Fibroblast of lung (primary cell): ENCODE data around the gene SLC41A1. TPM values are rescaled to one million over a fixed set of nuclear protein-coding genes. Genes with fewer than 3 reads are reported as not detected.

Experiments used
- DNase-seq, 2 donors: peaks; one replicate each; pipeline versions ENCODE4 v3.0.0 to v3.0.0-alpha.2; 2010; ENCODE audit warnings: low read depth in 2 of 2
- H2AFZ ChIP-seq: 2 replicates; pipeline ENCODE4 v1.5.1; 2012; ENCODE audit warnings: low read length, control low read depth, inconsistent platforms
- H3K27ac ChIP-seq: 2 replicates; pipeline ENCODE4 v1.5.1; 2011; ENCODE audit warnings: low read length, control low read depth; ENCODE audit not compliant: insufficient read depth
- H3K27me3 ChIP-seq: 2 replicates; pipeline ENCODE4 v1.5.1; 2011; ENCODE audit warnings: mild to moderate bottlenecking, low read length; ENCODE audit not compliant: control insufficient read depth, insufficient read depth
- H3K36me3 ChIP-seq: 2 replicates; pipeline ENCODE4 v1.5.1; 2011; ENCODE audit warnings: low read length; ENCODE audit not compliant: control insufficient read depth, insufficient read depth
- H3K4me1 ChIP-seq: 2 replicates; pipeline ENCODE4 v1.5.1; 2011; ENCODE audit warnings: low read length; ENCODE audit not compliant: control insufficient read depth, insufficient read depth; ENCODE audit errors: extremely low read depth
- H3K4me2 ChIP-seq: 2 replicates; pipeline ENCODE4 v1.5.1; 2011; ENCODE audit warnings: low read length, control low read depth; ENCODE audit not compliant: insufficient read depth; ENCODE audit errors: extremely low read depth
- H3K4me3 ChIP-seq, 4 experiments: fragments of 200-600 bp in 1 of 4; sonication (generic) in 1 of 4; replicated peaks in 1 of 4; 2 replicates each; pipeline ENCODE4 v1.5.1; 2011 to 2016; ENCODE audit warnings: low read length in 4 of 4, low read depth in 3 of 4, mild to moderate bottlenecking in 3 of 4, control low read depth in 2 of 4, inconsistent platforms in 1 of 4, mixed read lengths in 1 of 4; ENCODE audit not compliant: insufficient read depth in 1 of 4; ENCODE audit errors: control extremely low read depth in 1 of 4
- H3K79me2 ChIP-seq: 2 replicates; pipeline ENCODE4 v1.5.1; 2012; ENCODE audit warnings: mild to moderate bottlenecking, low read length, inconsistent platforms; ENCODE audit not compliant: control insufficient read depth, insufficient read depth
- H3K9ac ChIP-seq: 2 replicates; pipeline ENCODE4 v1.5.1; 2011; ENCODE audit warnings: mild to moderate bottlenecking, low read length, control low read depth; ENCODE audit not compliant: insufficient read depth
- H3K9me3 ChIP-seq: 2 replicates; pipeline ENCODE4 v1.5.1; 2012; ENCODE audit warnings: low read depth, low read length; ENCODE audit not compliant: control insufficient read depth, insufficient read depth
- H4K20me1 ChIP-seq: 2 replicates; pipeline ENCODE4 v1.5.1; 2011; ENCODE audit warnings: low read length; ENCODE audit not compliant: control insufficient read depth, insufficient read depth; ENCODE audit errors: extremely low read depth
- EZH2 ChIP-seq: IDR thresholded peaks from 2 replicates; pipeline ENCODE4 v1.5.1; 2012; ENCODE audit warnings: low read length, control low read depth, mild to moderate bottlenecking; ENCODE audit errors: missing control alignments
- polyA plus RNA-seq, 2 donors: library from polyadenylated mRNA; depleted of rRNA in 1 of 2; stranded (reverse) in 1 of 2; unstranded in 1 of 2; fragments of >200 nt; gene quantifications; 2 replicates each; pipeline ENCODE4 v1.2.1, GENCODE V29; 2011 to 2012; ENCODE audit warnings: missing spikeins in 1 of 2
- total RNA-seq: library from RNA; depleted of rRNA; stranded (reverse); fragments of >200 nt; gene quantifications from 2 replicates; pipeline ENCODE4 v1.2.1, GENCODE V29; 2014
- TF ChIP-seq, protein P1 (sequence below), 2 donors: IDR thresholded peaks in 1 of 2; conservative IDR thresholded peaks in 1 of 2; 1 replicate in 1 of 2; 2 replicates in 1 of 2; pipeline ENCODE4 v1.5.1; 2011 to 2012; ENCODE audit warnings: low read length in 2 of 2, control low read depth in 1 of 2, inconsistent platforms in 1 of 2, low read depth in 1 of 2, mild to moderate bottlenecking in 1 of 2

SLC41A1 gene
- total and polyA plus RNA-seq, 2 donors (not counting 1 experiment from before 2014, with no cell fraction given) = 24.6 to 28.9 TPM

DNA sequence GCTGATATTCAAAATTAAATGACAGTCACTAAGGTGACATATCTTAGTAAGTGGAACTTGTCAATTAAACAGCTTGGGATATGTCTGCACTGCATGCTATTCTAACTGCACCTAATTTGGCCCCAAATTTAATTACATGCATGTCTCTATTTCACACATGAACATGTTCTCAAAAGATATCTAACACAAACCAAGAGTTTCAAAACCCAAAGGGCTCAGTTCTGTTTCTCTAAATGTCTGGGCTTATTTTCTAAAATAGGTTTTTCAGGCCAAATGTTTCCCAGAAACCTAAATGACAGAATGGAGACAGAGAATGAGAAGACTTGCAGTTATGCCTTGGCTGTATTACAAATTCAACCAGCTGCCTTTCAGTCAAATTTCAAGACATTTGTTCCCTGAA lies 49.0 kb downstream of the SLC41A1 start:
- no peak overlapping the region for H3K27ac ChIP-seq
- no peaks in the 10 kb centered on the region for H3K36me3 ChIP-seq
- H3K27me3 ChIP-seq = no peaks in the 10 kb centered on the region
- no peaks in the 10 kb centered on the region for H3K79me2 ChIP-seq
- no peaks in the 10 kb centered on the region for H3K9me3 ChIP-seq
- no peak overlapping the region for H3K9ac ChIP-seq
- no peak for TF ChIP-seq EZH2
- TF ChIP-seq, protein P1, sequence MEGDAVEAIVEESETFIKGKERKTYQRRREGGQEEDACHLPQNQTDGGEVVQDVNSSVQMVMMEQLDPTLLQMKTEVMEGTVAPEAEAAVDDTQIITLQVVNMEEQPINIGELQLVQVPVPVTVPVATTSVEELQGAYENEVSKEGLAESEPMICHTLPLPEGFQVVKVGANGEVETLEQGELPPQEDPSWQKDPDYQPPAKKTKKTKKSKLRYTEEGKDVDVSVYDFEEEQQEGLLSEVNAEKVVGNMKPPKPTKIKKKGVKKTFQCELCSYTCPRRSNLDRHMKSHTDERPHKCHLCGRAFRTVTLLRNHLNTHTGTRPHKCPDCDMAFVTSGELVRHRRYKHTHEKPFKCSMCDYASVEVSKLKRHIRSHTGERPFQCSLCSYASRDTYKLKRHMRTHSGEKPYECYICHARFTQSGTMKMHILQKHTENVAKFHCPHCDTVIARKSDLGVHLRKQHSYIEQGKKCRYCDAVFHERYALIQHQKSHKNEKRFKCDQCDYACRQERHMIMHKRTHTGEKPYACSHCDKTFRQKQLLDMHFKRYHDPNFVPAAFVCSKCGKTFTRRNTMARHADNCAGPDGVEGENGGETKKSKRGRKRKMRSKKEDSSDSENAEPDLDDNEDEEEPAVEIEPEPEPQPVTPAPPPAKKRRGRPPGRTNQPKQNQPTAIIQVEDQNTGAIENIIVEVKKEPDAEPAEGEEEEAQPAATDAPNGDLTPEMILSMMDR (conservative IDR thresholded peaks at IDR 0.05 in 1 of 2, IDR thresholded peaks at IDR 0.05 in 1 of 2; ENCODE audit: low read depth in 1 of 2, low read length in 2 of 2) = no peak
- H2AFZ ChIP-seq = no peak overlapping the region
- H4K20me1 ChIP-seq = no peaks in the 10 kb centered on the region
- no peak overlapping the region for H3K4me3 ChIP-seq
- peaks cover under 1% of the 10 kb centered on the region for H3K4me1 ChIP-seq
- no peak overlapping the region for H3K4me2 ChIP-seq
- DNase-seq = no peak

DNA sequence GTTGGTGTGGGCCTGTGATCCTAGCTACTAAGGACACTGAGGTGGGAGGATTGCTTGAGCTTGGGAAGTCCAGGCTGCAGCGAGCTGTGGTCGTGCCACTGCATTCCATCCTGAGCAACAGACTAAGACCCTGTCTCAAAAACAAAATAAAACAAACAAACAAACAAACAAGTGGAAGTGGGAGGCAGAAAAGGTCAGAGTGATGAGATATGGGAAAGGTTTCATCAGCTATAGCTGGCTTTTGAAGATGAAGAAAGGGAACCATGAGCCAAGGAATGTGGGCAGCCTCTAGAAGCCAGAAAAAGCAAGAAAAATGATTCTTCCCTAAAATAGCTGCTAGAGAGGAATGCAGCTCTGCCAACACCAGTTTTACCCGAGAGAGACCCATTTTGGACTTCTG lies 52.4 kb downstream of the SLC41A1 start:
- Histone ChIP-seq H3K79me2 (no peaks in the 10 kb centered on the region), H3K27me3 (no peaks in the 10 kb centered on the region), H4K20me1 (no peaks in the 10 kb centered on the region), H3K9ac (no peak overlapping the region), H2AFZ (no peak overlapping the region), H3K4me1 (no peaks in the 10 kb centered on the region), H3K4me2 (no peak overlapping the region), H3K36me3 (no peaks in the 10 kb centered on the region), H3K9me3 (no peaks in the 10 kb centered on the region), H3K27ac (no peak overlapping the region), H3K4me3 (no peak overlapping the region)
- TF ChIP-seq EZH2 = no peak
- TF ChIP-seq, protein P1 (conservative IDR thresholded peaks at IDR 0.05 in 1 of 2, IDR thresholded peaks at IDR 0.05 in 1 of 2; ENCODE audit: low read depth in 1 of 2, low read length in 2 of 2) = no peak
- no peak for DNase-seq

- Histone ChIP-seq H3K4me1 (no peaks in the 10 kb centered on the region), H3K4me2 (no peak overlapping the region), H3K27me3 (no peaks in the 10 kb centered on the region), H2AFZ (no peak overlapping the region), H3K4me3 (no peak overlapping the region), H4K20me1 (no peaks in the 10 kb centered on the region), H3K27ac (no peak overlapping the region), H3K36me3 (no peaks in the 10 kb centered on the region), H3K79me2 (no peaks in the 10 kb centered on the region), H3K9ac (no peak overlapping the region), H3K9me3 (no peaks in the 10 kb centered on the region)
- no peak for DNase-seq
- TF ChIP-seq, protein P1 (conservative IDR thresholded peaks at IDR 0.05 in 1 of 2, IDR thresholded peaks at IDR 0.05 in 1 of 2; ENCODE audit: low read depth in 1 of 2, low read length in 2 of 2) = no peak
- TF ChIP-seq EZH2 = no peak
These were observed 56.4 kb downstream of the SLC41A1 start for GRCh38 chr1:205756552-205756951.
